Fibroblast of skin of right biceps (primary cell): Measurements from ENCODE around the gene TASOR.

Experiments
- DNase-seq: peaks from one replicate; pipeline ENCODE4 v3.0.0-alpha.2; 2013

Gene TASOR

DNA sequence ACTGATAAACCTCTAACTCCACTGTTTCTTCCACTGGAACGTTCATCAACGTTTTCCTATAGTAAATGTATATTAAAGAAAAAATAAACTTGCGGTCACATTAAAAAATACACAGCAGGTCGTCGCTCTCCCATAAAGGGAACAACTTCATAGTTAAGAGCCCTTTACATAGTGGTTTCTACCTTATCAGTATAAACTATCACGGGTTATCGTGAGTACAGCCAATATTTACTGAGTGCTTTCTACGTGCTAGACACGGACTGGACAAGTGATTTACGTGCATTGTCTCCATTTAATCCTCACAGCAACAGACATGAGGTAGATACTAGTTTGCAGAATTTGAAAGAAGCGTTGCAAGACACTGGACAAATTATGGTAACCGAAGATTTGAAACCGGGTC lies 964 bp upstream of the TASOR start:
- DNase-seq = no peak

DNA sequence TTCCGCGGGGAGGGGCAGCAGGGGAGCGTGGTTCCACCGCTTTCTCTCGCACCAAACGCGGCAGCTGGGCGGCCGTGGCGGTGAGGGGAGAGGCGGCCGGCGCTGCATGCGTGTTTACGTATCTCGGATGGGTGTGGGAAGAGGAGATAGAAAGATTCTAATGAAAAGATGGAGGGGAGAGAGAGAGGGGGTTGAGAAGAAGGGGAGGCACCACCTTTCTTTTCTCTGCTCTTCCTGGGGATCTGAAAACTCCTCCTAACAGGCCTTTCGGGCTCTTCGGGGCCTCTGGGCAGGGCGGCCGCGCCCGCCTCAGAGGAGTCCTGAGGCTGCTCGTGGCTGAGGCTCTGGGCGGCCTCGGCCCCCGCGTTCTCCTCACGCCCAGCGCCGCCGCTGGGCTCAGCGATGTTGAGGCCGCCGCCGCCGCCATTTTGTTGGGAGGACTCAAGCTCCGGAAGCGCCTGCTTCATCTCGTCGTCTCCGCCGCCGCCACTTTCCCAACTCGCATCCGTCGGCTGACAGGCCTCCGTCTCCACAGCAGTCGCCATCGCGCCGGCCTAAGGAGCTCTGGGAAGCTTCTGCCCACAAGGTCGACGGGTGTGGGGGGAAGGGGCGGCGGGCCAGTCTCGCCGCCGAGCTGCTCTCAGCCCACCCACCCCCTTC lies 473 bp downstream of the TASOR start:
- peak; percentile 83 for DNase-seq

DNA sequence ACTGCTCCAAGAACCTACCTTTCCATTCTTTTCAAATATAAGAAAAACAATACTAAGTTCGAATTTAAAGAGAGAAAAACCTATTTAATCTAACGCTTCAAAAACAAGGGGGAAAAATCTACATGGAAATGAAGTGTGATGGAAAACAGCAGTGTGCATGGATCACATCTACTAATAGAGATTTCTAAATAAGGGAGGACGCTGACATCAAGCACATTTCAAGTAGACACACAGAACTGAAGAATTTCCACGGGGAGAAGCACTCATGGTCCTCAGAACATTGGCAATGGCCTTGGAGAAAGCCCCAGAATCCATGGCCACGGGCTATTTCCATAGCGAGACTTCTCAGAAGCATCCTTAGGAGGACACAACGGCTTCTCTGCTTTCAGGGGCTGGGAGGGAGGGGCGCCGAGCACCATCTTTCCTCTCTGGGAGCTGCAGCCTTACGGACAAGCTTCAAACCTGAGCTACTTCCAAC lies 1.0 kb downstream of the TASOR start:
- DNase-seq = no peak

DNA sequence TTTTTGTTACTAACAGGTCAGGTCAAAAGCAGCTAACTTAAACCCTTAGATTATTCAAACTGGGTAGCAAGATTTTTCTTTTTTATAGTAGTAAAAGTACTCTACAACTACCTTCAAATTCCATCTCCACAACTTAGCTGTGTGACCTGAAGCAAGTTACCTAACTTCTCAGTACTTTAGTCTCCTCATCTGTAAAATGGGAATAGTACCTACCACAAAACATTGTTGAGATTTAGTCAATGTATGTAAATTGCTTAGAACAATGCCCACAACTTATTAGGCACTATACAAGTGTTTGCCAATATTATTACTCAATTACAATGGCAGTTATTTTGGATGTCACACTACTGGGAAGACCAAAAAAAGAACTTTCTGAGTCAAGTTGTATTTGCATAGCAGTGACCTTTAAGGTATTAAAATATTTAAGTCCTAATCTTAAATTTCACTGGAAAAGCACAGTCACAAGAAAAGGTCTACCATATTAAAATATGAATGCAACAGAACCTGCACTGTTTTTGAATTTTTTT lies 2.9 kb downstream of the TASOR start:
- no peak for DNase-seq

DNA sequence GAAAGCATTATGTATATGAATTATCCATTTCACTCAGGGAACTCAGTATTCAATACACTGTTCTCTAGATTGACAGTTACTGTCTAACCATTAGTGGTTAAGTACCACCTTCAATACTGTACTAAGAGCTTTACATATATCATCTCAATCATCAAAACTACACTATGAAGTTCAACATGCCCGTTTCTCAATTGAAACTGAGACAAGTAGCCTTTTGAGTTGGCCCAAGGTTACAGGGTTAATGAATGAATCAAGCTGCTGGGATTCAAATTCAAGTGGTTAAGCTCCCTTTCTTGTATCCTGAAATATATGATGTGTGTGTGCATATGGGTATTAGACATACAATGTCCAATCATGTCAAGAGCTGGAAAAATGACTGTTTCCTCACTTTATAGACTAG lies 5.8 kb downstream of the TASOR start:
- no peak for DNase-seq

DNA sequence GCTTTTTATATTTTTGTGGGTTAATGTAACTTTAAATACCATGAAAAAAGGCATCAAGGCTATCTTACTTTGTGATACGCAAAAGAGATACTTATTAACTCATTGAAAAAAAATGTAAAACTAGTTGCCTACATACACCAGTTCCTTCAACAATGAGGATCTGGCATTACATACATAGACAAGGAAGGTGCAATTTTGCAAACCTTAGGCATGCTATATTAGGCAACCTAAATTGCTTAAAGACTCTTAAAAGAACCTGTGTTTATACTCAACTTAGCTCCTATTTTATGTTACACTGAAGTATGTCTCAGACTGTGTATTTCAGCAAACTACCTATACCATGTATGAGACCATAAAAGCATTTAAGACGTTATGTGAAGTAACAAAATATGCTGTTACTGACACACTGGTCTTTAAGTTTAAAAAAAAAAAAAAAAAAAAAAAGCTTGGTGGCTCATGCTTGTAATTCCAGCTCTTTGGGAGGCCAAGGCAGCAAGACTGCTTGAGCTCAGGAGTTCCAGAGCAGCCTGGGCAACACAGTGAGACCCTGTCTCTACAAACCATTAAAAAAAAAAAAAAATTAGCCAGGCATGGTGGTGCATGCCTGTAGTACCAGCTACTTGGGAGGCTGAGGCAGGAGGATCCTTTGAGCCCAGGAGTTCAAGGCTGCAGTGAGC lies 9.1 kb downstream of the TASOR start:
- DNase-seq = no peak

DNA sequence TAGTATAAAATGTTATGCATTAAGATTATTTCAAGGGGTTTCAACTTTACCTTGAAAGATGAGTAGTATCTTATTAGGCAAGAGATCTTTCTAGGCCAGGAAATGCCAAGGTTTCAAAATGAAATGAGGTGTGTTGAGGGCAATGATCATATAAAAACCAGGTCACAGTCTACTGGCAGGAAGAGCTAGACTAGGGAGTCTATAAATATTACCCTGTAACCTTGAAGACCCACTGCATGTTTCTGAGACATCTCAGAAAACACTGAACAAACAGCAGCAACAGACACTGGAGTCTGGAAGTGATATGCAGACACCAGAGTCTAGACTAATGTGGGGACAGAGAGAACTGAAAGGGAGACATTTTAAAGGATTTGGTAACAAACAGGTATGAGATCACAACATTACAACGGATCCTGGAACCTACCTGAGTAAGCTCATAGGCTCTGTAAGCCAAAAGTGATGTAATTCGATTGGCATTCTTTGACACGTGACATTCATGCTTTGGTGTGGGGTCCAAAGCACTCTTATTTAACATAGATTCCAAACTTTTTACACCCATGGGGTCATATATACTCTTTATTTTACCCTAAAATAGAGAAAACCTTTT lies 15.0 kb downstream of the TASOR start:
- no peak for DNase-seq

DNA sequence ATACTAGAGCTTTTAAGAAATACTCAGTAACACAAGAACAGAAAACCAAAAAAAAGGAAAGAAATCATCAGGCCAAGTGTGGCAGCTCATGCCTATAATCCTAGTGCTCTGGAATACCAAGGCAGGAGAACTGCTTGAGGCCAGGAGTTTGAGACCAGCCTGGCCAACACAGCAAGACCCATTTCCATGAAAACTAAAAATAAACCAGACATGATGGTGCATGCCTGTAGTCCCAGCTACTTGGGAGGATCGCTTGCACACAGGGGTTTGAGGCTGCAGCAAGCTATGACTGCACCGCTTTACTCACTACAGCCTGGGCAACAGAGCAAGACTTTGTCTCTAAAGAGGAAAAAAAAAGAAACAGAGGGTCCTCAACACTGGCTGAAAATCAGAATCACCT lies 18.2 kb downstream of the TASOR start:
- DNase-seq = no peak

DNA sequence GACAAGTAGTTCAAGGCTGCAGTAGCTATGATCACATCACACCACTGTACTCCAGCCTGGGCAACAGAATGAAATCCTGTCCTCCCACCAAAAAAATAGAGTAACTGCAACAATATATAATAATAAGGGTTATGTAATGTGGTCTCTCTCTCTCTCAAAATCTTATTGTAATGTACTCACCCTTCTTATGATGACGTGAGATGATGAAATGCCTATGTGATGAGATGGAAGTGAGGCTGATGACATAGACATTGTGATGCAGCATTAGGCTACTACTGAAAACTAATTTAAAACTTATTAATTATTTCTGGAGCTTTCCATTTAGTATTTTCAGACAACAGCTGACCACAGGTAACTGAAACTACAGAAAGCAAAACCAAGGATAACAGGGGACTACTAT lies 27.4 kb downstream of the TASOR start:
- DNase-seq = no peak

DNA sequence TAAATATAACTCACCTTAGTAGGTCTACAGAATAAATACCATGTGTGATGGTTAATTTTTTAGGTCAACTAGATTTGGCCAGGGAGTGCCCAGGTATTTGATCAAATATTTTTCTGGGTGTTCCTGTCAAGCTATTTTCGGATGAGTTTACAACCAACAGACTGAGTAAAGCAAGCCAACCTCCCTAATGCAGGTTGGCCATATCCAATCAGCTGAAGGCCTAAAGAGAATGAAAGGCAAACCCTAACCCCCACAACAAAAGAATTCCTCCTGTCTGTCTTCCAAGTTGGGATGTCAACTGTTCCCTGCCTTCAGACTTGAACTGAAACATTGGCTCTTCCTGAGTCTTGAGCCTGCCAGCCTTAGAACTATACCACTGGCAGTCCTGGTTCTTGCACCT lies 28.6 kb downstream of the TASOR start:
- DNase-seq = no peak

DNA sequence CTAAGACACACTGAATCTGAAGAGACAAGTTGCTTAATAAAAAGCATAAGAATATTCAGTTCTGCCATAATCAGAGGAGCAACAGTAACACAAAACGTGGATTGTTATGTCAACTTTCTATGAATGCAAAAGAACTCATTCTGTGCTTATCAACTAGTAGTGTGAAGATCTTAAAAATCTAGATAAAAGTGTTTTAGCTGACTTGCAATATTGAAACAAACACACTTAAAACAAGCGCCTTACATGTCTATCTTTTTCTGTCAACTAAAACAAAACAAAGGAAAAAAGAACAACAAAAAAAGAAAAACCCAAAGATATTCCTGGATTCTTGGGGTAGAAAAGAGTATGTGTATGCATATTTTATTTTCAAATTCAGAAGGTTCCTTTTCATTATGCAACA lies 37.7 kb downstream of the TASOR start:
- DNase-seq = no peak

DNA sequence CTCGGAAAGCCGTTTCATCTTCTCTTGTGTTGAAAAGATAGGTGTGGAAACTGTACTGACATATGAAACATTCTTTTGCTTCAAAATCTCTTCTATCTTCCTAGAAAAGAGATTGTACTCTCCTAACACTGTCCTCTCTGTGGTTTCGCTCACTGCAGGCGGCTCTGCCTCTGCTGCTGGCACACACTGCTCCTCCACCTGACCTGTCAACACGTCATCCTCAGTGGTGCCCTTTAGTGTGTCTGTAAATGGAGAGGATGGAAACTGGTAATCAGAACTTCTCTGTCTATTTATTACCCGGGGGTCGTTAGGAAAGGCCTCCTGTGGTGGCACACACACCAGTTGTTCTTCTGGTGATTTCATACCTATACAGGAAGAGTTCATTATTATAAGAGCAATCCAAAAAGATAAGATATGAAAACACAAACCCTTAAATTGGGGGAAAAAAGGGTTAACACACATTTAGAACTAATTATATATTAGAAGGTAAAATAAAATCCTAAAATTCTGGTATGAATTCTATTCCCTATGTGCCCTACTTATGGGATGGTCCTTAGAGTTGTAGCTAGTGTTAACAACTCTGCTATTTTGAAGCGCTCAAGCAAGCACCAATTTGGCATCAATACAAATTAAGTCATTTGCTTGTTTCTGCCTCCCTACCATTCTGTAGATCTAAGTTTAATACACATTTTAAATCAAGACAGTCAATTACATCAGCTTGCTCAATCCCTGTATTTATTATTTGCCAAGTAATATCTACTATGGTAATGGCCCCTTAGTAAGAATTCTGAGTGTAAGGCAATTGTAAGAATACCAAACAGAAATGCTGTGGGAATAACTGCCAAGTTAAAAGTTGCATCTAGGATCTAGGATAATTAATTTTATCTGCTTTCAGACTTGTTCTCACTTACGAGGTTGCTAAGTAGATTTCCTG lies 49.2 kb downstream of the TASOR start:
- DNase-seq = no peak
